Subcutaneous adipose tissue (tissue), 4 donors: ENCODE results near the gene POU6F2. TPM values are rescaled to one million over a fixed set of nuclear protein-coding genes. Genes with fewer than 3 reads are reported as not detected.

Experiments used
- total RNA-seq, 4 donors: library from RNA; depleted of rRNA; stranded (reverse); fragments of >200 nt; gene quantifications; one replicate each; pipeline ENCODE4 v1.1.0, GENCODE V29; 2016
- TF ChIP-seq, protein P1 (sequence below): fragments of 450-650 bp; IDR thresholded peaks from one replicate; pipeline ENCODE4 v1.5.1; 2016; ENCODE audit warnings: low read depth, mild to moderate bottlenecking, control low read depth, antibody characterized with exemption, moderate library complexity

POU6F2 gene
- total RNA-seq, 4 donors from 2014 or later = not detected

- TF ChIP-seq, protein P1, sequence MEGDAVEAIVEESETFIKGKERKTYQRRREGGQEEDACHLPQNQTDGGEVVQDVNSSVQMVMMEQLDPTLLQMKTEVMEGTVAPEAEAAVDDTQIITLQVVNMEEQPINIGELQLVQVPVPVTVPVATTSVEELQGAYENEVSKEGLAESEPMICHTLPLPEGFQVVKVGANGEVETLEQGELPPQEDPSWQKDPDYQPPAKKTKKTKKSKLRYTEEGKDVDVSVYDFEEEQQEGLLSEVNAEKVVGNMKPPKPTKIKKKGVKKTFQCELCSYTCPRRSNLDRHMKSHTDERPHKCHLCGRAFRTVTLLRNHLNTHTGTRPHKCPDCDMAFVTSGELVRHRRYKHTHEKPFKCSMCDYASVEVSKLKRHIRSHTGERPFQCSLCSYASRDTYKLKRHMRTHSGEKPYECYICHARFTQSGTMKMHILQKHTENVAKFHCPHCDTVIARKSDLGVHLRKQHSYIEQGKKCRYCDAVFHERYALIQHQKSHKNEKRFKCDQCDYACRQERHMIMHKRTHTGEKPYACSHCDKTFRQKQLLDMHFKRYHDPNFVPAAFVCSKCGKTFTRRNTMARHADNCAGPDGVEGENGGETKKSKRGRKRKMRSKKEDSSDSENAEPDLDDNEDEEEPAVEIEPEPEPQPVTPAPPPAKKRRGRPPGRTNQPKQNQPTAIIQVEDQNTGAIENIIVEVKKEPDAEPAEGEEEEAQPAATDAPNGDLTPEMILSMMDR = no peak
Observed at GRCh38 chr7:39085590-39086049, 107.9 kb downstream of the POU6F2 start.

DNA sequence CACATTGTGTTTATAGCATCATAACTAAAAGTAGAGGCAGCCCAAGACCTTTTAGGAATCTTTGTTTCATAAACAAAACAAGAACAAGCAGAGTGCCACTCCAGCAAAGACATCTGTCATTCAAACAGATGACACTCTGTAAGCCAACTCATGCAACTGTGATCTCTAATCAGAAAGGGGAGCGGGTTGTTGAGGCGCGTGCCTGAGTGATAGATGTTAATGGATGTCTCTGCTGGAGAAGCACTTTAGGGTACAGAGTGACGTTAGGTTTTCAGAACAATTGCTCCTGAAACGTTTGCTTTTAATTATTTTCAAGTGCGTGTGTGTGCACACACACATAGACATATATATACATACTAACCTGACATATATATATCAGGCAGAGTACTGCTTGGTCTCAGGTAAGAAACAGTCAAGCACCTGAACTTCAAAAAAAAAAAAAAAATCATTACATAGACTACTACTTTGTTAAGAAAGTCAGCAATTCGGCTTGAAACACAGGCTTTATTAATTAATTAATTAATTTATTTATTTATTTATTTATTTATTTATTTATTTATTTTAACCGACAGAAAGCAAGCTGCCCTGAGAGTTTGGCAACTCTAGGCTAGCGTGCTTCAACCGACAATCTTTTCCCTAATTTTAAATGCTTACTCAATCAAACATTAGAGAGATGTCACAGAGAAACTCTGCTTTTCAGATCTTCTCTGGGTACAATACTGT lies 109.1 kb downstream of the POU6F2 start:
- TF ChIP-seq, protein P1 = no peak

DNA sequence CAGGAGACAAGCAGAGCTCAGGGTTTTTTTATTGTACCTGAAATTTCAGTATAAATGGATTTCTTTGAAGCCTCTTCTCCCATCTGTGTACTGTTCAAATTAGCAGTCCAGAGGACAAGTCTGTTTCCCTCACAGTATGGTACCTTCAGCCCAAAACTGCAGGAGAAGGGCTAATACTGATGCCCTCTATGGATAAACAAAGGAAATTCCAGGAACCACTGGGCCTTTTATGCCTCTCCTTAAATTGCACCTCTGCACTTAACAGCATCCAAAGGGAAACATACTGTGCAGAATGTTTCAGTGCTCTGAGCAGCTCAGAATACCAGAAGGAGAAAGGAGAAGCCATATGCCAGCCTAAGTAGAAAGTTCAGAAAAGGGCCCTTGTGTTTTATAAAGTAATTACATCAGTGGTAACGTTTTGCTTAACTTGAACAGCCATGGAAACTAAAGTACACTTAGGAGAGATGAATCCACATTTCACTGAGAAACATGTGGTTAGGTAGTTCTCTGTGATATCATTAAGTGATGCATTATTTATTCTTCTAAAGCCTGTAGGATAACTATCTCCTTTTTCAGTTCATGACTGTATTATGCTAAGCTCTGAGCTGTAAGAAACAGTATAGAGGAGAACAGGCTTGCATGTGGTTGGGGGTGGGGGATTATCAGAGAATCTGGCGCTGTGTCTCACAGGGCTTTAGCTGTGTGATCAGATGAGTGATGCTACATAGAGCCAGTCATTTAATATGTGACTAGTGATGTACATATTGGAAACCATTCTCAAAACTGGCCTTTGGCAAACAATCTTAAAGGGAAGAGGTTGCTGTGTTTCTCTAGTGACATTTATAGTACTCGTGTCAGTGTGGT lies 111.3 kb downstream of the POU6F2 start:
- TF ChIP-seq, protein P1 = no peak

DNA sequence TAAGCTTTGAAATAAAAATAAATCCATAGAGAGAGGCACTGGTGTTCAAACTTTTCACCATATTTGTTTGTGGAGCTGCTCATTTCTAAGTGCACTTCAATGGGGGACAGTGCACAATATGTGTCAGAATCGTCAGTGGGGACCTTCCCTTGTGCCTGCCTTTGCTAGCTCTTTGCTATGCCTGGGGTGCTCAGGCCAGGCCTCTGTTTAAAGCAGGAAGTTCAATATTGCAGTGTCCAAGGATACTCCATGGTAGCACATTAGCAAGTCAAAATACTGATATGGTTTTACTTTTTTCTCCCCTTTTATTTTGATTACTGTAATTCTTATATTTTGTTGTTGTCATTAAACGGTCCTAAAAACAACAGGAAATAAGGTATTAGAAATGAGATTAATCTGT lies 113.4 kb downstream of the POU6F2 start:
- TF ChIP-seq, protein P1 = no peak

- TF ChIP-seq, protein P1 = no peak
Observed at GRCh38 chr7:39091774-39092173, 114.1 kb downstream of the POU6F2 start.

- TF ChIP-seq, protein P1 = no peak
Observed at GRCh38 chr7:39094731-39095130, 117.0 kb downstream of the POU6F2 start.
